ENCODE results near the gene NTM.

DNA sequence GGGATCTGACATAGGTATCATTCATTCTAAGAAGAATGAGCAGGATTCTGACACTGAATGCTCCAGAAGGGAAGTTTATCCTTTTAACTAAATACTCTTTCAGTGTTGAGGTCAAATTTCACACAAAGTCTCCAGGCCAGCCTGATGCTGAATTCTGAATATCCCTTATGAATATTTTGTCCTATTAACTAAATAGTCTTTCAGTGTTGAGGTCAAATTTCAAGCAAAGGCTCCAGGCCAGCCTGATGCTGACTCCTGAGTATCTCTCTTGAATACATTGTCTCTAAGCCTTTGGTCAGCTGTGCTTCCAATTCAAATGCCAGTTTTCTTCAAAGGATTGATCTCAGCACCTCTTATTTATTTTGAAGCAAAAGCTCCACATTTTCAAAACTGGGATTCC, 676.8 kb downstream of the NTM start:
- TF ChIP-seq CTCF (tag by site-specific recombination; IDR thresholded peaks at IDR 0.05) = no peak
- TF ChIP-seq, protein P1, sequence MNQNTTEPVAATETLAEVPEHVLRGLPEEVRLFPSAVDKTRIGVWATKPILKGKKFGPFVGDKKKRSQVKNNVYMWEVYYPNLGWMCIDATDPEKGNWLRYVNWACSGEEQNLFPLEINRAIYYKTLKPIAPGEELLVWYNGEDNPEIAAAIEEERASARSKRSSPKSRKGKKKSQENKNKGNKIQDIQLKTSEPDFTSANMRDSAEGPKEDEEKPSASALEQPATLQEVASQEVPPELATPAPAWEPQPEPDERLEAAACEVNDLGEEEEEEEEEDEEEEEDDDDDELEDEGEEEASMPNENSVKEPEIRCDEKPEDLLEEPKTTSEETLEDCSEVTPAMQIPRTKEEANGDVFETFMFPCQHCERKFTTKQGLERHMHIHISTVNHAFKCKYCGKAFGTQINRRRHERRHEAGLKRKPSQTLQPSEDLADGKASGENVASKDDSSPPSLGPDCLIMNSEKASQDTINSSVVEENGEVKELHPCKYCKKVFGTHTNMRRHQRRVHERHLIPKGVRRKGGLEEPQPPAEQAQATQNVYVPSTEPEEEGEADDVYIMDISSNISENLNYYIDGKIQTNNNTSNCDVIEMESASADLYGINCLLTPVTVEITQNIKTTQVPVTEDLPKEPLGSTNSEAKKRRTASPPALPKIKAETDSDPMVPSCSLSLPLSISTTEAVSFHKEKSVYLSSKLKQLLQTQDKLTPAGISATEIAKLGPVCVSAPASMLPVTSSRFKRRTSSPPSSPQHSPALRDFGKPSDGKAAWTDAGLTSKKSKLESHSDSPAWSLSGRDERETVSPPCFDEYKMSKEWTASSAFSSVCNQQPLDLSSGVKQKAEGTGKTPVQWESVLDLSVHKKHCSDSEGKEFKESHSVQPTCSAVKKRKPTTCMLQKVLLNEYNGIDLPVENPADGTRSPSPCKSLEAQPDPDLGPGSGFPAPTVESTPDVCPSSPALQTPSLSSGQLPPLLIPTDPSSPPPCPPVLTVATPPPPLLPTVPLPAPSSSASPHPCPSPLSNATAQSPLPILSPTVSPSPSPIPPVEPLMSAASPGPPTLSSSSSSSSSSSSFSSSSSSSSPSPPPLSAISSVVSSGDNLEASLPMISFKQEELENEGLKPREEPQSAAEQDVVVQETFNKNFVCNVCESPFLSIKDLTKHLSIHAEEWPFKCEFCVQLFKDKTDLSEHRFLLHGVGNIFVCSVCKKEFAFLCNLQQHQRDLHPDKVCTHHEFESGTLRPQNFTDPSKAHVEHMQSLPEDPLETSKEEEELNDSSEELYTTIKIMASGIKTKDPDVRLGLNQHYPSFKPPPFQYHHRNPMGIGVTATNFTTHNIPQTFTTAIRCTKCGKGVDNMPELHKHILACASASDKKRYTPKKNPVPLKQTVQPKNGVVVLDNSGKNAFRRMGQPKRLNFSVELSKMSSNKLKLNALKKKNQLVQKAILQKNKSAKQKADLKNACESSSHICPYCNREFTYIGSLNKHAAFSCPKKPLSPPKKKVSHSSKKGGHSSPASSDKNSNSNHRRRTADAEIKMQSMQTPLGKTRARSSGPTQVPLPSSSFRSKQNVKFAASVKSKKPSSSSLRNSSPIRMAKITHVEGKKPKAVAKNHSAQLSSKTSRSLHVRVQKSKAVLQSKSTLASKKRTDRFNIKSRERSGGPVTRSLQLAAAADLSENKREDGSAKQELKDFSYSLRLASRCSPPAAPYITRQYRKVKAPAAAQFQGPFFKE (tag by site-specific recombination; IDR thresholded peaks at IDR 0.05; ENCODE audit: borderline replicate concordance) = no peak
- no peak for TF ChIP-seq PRDM4 (tag by site-specific recombination; IDR thresholded peaks at IDR 0.05)
- TF ChIP-seq TCF7L2 (IDR thresholded peaks at IDR 0.05; ENCODE audit: borderline replicate concordance, low read depth, low read length) = no peak
- no peak for TF ChIP-seq MYNN (tag by site-specific recombination; IDR thresholded peaks at IDR 0.05; ENCODE audit: borderline replicate concordance)
- no peak for TF ChIP-seq ZNF174 (tag by site-specific recombination; IDR thresholded peaks at IDR 0.05)
- no peak for TF ChIP-seq ZNF398 (tag by site-specific recombination; IDR thresholded peaks at IDR 0.05)
- TF ChIP-seq ZSCAN30 (tag by site-specific recombination; IDR thresholded peaks at IDR 0.05) = no peak
- no peak for TF ChIP-seq PBX3 (CRISPR knock-in tag; IDR thresholded peaks at IDR 0.05)
- no peak for TF ChIP-seq PRDM1 (tag by site-specific recombination; IDR thresholded peaks at IDR 0.05)
- TF ChIP-seq, protein P2, sequence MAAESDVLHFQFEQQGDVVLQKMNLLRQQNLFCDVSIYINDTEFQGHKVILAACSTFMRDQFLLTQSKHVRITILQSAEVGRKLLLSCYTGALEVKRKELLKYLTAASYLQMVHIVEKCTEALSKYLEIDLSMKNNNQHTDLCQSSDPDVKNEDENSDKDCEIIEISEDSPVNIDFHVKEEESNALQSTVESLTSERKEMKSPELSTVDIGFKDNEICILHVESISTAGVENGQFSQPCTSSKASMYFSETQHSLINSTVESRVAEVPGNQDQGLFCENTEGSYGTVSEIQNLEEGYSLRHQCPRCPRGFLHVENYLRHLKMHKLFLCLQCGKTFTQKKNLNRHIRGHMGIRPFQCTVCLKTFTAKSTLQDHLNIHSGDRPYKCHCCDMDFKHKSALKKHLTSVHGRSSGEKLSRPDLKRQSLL (tag by site-specific recombination; IDR thresholded peaks at IDR 0.05) = no peak
- no peak for TF ChIP-seq KLF16 (tag by site-specific recombination; IDR thresholded peaks at IDR 0.05)
- no peak for TF ChIP-seq YY1 (tag by site-specific recombination; IDR thresholded peaks at IDR 0.05)
- TF ChIP-seq ZNF747 (tag by site-specific recombination; IDR thresholded peaks at IDR 0.05) = no peak

All from HEK293 (cell line).